GM19035 (cell line): Measurements from ENCODE around the gene SLC17A4.

Experiments
- ATAC-seq: cut with Tn5 transposase; IDR thresholded peaks from one replicate; pipeline ENCODE4 v1.9.1; 2021; ENCODE audit not compliant: unreplicated experiment

The SLC17A4 gene

DNA sequence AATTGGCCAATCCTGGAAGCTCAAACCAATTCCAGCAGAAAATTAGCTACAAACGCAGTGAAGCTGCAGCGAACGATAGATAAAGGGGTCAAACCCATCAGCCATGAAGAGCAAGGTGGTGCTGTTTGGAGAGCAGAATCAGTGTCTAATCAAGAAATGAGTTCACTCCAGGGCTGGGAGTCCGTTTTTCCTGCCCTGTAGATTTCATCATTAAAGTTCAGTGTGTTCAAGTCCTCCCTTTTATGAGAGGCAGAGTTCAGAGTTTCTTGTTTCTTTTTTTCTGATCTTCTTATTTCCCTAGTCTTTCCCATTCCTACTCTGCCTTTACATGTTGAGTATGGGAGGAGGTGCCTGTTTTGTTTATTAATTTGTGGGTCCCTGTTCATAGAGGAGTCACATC, 46.9 kb downstream of the SLC17A4 start:
- no peak for ATAC-seq

DNA sequence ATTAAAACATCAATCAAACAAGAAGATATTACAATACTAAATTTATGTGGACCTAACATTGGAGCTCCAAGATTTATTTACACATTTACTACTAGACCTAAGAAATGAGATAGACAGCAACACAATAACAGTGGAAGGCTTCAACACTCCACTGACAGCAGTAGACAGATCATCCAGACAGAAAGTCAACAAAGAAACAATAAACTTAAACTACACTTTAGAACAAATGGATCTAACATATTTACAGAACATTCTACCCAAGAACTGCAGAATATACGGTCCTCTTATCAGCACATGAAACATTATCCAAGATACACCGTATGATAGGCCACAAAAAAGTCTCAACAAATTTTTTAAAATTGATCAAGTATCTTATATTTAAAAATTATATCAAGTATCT, 50.3 kb downstream of the SLC17A4 start:
- no peak for ATAC-seq

DNA sequence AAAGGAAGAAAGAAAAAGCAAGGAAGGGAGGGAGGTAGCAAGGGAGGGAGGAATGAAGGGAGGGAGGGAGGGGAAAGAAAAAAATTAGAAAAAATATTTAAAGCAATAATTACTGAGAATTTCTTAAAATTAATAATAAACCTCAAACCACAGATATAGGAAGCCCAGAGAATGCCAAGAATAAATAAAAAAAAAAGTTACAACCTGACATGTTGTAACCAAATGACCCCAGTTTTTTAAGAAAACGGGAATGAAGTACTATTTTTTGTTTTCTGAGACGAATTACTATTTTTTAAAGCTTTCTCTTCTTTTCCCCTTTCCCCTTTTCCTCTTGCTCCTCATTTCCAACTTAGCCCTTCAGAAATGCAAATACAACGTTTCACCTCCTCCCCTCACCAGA, 60.7 kb downstream of the SLC17A4 start:
- no peak for ATAC-seq

DNA sequence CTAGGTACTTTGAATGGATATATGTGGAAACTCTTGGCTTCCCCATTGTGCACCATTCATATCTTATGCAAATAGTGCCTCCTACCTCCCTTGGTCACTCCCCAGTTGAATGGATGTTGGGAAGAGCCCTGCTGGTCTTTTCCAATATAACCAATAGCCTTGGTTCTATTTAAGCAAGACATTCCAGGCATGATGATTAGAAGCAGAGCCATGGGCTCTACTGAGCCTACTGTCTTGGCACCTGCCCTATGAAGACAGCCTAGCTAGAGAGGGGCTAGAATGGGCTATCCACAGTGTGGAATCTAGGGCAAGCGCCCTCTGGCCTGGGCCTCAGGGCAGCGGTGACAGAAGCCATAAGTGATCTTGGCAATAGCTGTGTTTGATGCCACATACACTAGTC, 61.7 kb downstream of the SLC17A4 start:
- no peak for ATAC-seq

DNA sequence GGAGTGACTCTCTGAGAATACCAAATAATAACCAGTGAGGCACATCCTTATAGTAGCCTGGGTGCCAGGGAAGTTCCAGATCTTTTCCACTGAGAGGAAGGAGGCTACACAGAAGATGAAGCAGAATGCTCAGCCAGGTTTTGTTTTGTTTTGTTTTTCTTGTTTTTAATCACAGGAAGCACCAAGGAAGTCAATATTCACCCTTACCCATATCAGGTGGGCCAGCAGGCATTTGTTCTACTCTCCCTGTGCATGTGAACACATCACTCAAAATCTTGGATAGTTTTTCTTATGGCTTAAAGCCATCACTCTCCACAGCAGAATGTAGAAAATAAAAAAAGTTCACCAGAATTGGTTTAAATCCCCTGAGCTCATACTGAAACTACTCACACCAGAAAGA, 66.8 kb downstream of the SLC17A4 start:
- no peak for ATAC-seq

DNA sequence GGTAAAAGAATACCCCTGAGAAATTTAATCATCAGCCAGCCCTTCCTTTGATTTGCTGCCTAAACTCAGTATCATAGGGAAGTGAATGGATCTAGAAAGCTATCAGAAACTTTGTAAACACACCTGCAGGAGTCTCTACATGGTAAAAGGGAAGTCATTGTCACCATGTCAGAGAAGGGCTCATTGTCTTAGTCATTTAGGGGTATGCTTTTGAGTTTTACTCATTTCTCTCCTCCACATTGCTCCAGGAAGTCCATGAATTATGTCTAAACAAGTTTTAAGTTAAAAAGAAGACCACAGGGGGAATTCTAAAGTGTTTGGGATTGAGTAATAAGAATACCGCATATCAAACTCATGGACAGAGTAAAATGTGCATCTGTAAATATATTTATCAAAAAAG, 74.8 kb downstream of the SLC17A4 start:
- no peak for ATAC-seq

DNA sequence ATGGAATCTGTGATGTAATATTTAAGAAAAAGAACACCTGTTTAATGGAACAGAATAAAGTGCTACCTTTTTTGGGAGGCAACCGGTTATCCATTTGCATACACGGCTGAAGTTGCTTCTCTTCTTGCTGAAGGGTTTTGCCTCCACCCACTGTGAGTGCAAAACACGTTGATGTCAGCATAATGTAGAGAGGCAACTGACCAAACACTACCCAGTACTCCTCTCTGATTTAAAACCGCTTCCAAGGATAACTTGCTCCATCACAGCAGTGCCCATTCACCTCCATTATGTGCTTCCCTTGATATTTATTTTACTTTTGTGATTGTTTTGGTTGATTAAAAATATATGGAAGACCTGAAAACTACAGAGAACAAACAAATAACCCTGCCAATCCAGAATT, 75.9 kb downstream of the SLC17A4 start:
- no peak for ATAC-seq
